Mucosa of rectum (tissue), 2 donors: Measurements from ENCODE around the gene CALD1.

Experiments used
- H3K27ac ChIP-seq, 2 donors: one replicate each; pipeline ENCODE4 v1.7.0; 2013; ENCODE audit warnings: inconsistent platforms in 2 of 2, low read depth in 2 of 2, low read length in 2 of 2
- H3K27me3 ChIP-seq, 2 donors: one replicate each; pipeline ENCODE4 v1.7.0; 2013; ENCODE audit warnings: low read length in 2 of 2; ENCODE audit not compliant: control insufficient read depth in 2 of 2, insufficient read depth in 2 of 2
- H3K36me3 ChIP-seq, 2 donors: one replicate each; pipeline ENCODE4 v1.7.0; 2013; ENCODE audit warnings: low read length in 2 of 2; ENCODE audit not compliant: control insufficient read depth in 2 of 2, insufficient read depth in 2 of 2
- H3K4me1 ChIP-seq, 2 donors: one replicate each; pipeline ENCODE4 v1.7.0; 2013; ENCODE audit warnings: low read length in 2 of 2, mild to moderate bottlenecking in 1 of 2; ENCODE audit not compliant: control insufficient read depth in 2 of 2, insufficient read depth in 2 of 2
- H3K4me3 ChIP-seq, 2 donors: one replicate each; pipeline ENCODE4 v1.7.0; 2013; ENCODE audit warnings: low read length in 2 of 2
- H3K9ac ChIP-seq, 2 donors: one replicate each; pipeline ENCODE4 v1.7.0; 2013; ENCODE audit warnings: low read length in 2 of 2, low read depth in 1 of 2, mild to moderate bottlenecking in 1 of 2
- H3K9me3 ChIP-seq, 2 donors: one replicate each; pipeline ENCODE4 v1.7.0; 2013; ENCODE audit warnings: low read length in 2 of 2; ENCODE audit not compliant: control insufficient read depth in 2 of 2
- donor health status: healthy.
- donor health status: Normal muscosa, but diverticular disease.

The CALD1 gene

DNA sequence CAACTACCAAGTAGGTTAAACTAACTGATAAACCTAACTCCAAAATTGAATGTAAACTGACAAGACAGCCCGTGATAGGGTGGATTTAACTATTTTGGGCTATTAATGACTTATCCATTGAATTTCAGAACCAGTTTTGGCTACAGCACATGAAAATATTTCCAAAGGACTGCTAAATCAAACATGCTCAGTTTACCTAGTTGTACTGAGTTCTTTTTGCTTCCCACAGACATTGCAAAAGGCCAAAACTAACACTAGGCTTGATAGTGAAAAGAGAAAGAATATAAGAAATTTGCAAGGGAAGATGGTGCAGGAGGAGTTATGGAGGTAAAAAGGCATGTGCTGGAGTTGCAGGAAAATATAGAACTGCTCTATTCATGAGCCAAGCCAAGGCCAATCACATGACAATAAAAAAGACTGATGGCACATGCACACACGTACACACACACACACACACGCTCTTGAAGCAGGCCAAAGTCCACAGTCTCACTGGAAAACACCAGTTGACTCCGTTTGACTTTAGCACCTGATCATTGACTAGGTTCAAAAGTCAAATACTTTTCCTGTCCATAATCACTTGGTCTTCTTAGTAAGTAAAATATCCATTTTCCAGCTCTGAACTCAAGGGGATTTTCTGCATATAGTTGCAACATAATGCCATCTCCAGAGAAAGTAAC is 130.9 kb downstream of the CALD1 start:
- Histone ChIP-seq H3K4me3 (no peak overlapping the region), H3K4me1 (no peaks in the 10 kb centered on the region), H3K36me3 (no peaks in the 10 kb centered on the region), H3K27me3 (no peaks in the 10 kb centered on the region), H3K27ac (no peak overlapping the region), H3K9me3 (no peaks in the 10 kb centered on the region), H3K9ac (no peak overlapping the region)

DNA sequence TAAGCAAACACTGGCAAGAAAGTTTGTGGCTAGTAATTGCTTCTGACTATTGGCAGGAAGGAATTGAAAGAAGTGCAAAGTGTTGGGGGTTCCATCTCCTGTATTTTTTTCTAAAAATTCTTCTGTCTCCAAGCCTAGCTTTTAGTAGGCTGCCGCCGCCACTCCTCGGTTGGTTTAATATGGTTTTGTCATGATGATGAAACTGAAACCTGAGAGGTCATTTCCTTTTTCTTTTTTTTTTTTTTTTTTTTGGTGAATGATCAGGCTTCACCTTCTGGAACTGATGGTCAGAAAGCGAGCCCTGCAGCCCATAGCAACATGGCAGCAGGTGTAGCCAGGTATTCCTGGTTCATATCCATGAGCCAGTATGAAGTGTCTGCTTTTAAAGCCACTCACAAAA is 131.5 kb downstream of the CALD1 start:
- H3K9ac ChIP-seq, result no peak overlapping the region
- no peaks in the 10 kb centered on the region for H3K4me1 ChIP-seq
- H3K9me3 ChIP-seq, result no peaks in the 10 kb centered on the region
- no peaks in the 10 kb centered on the region for H3K27me3 ChIP-seq
- no peaks in the 10 kb centered on the region for H3K36me3 ChIP-seq
- no peak overlapping the region for H3K4me3 ChIP-seq
- no peak overlapping the region for H3K27ac ChIP-seq

DNA sequence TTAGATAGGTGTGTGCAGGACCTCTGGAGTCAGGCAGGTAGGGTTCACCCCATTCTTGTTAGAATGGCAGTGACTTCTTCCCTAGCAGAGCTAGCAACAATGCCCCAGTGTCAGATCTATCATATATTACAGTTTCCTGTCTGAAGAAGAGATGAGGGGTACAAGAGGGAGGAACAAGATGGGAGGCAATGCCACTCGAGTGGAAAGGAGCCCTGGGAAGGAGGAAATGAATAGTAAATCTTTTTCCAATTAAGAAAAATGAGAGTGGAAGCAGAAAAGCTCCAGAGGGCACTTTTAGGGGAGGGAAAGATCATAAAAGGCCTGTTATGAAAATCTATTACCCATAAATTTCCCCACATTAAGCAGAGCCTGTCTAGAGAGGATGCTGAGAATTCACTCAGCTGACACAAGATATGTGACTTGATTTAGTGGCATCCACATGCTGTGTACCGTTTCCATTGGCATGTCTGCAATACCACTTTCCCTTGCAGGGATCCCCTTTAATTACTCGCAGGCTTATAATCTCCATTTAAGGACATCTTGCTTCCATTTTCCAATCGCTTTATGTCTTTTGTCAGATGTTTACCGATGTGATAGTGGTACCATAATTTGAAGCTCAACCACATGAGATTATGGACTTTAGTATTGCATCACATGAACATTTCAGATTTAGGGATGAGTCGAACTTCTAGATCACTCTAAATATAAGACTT is 136.9 kb downstream of the CALD1 start:
- no peak overlapping the region for H3K9ac ChIP-seq
- H3K36me3 ChIP-seq, result no peaks in the 10 kb centered on the region
- no peak overlapping the region for H3K4me3 ChIP-seq
- H3K27me3 ChIP-seq, result no peaks in the 10 kb centered on the region
- H3K4me1 ChIP-seq, result no peaks in the 10 kb centered on the region
- no peaks in the 10 kb centered on the region for H3K9me3 ChIP-seq
- peak overlapping the region in 1 of 2 donors; percentile 6 for H3K27ac ChIP-seq

DNA sequence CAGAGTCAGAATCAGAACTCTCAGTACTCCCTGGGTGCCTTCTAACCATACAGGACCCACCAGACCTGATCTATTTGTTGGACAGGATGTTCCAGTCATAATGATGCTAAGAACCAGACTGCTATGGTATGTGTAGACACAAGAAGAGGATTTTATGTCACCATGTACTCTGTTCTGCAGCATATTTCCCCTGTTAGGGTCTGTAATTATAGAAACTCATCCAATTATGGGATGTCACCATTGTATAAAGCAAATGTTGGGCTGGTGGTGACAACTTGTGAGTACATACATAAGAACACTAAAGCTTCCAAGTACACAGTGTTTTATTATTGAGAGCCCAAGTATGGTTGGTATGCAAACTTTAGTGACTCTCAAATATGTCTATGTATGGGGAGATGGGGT is 139.8 kb downstream of the CALD1 start:
- no peaks in the 10 kb centered on the region for H3K4me1 ChIP-seq

DNA sequence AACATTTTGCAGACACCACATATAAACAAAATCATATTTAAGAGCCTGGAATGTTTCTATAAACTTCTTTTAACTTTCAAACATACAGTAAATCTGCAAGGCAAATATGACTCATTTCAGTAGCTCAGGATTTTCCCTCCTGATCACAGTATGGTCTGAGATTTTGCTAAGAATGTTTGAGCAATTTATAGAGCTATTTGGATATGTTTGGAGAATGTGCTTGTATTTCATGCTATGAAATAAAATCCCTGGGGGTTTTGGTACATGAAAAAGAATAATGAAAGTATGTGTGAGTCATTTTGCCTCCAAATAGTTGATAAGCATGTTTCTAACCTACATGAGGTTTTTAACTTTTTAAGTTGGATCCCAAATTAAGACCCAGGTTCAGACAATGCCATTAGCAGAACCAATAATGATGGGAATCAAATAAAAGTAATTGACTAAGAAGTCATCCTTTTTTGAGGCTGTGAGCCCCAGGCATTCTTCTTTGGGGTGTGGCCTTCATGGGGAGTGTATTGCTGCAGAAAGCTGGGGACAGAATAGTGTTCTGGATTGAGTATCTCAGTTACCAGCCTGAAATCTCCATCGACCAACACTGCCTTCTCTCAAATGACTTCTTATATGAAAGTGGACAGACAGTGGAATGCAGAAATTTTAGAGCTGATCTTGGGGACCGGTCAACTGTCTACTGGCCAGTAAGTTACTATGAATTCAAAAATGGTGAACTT is 140.8 kb downstream of the CALD1 start:
- H3K9me3 ChIP-seq, result no peaks in the 10 kb centered on the region
- H3K27ac ChIP-seq, result peak overlapping the region; percentile 36 to 43
- no peak overlapping the region for H3K9ac ChIP-seq
- H3K4me1 ChIP-seq, result no peaks in the 10 kb centered on the region
- H3K27me3 ChIP-seq, result no peaks in the 10 kb centered on the region
- no peak overlapping the region for H3K4me3 ChIP-seq
- H3K36me3 ChIP-seq, result no peaks in the 10 kb centered on the region

More for the DNA sequence above, 139.8 kb downstream of the CALD1 start:
- H3K4me3 ChIP-seq, result no peak overlapping the region
- no peaks in the 10 kb centered on the region for H3K9me3 ChIP-seq
- H3K27ac ChIP-seq, result peak overlapping the region in 1 of 2 donors; percentile 60
- H3K9ac ChIP-seq, result no peak overlapping the region
- no peaks in the 10 kb centered on the region for H3K36me3 ChIP-seq
- no peaks in the 10 kb centered on the region for H3K27me3 ChIP-seq

DNA sequence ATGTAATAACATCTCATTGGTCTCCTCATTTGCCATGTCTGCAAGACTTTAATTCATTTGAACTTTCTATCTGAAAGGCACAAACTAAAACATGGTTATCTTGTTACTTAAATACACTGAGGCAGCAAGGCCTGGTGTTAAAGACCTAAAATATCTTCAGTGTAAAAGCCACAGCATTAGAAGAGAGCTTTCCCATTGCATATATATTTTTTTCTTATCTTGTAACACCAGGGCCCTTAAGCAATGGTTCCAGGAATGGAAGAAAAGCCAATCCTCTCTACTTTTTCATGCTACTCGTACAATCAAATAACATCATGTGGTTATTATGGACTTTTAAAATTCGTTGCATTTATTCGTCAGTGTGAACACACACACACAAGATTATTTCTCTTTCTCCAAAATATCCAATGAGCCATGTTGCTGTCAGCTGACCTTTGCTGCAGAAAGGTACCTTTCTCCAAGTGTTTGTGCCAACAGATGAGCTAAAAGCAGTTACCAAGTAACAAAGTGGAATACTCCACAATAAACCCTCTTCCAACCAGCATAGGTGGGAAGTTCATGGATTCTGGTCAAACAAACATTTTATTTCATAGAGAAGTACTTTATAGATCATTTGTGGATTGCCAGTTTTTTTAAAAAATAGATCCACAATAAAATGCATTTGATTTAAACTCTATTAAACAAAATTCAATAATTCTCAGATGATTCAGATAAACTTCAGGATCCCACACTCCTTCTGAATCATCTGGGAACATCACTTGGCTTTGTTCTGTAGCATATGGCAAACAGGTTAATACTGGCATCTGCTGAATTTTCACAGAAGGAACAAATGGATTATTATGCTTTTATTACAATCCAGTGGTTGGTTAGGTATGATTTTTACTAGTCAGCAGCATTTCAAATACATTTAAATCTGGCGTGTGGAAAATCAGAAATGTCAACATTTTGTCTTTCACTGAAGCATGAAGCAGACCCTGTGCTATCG is 143.6 kb downstream of the CALD1 start:
- Histone ChIP-seq H3K9me3 (no peaks in the 10 kb centered on the region), H3K36me3 (no peaks in the 10 kb centered on the region), H3K4me1 (no peaks in the 10 kb centered on the region), H3K27me3 (no peaks in the 10 kb centered on the region), H3K27ac (no peak overlapping the region), H3K4me3 (no peak overlapping the region), H3K9ac (no peak overlapping the region)

DNA sequence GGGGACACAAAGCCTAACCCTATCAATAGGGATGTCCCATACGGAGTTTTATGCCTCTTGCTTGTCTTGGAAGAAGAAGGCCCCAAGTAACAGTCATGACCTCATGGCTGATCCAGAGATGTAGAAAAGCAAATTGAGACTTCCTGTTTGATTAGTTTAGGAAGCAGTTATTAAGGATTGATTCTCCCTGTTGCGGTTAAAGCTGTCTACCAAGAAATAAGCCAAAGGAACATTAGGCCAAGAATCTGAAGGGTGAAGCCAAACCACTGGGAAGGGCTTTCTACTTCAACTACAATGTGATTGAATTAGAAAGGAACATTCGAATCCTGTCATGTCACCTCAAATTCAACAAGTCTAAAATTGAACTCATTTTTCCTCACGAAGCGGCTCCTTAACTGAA is 146.3 kb downstream of the CALD1 start:
- no peaks in the 10 kb centered on the region for H3K27me3 ChIP-seq
- H3K4me1 ChIP-seq, result no peaks in the 10 kb centered on the region
- no peak overlapping the region for H3K4me3 ChIP-seq
- no peak overlapping the region for H3K27ac ChIP-seq
- H3K9ac ChIP-seq, result no peak overlapping the region
- H3K9me3 ChIP-seq, result no peaks in the 10 kb centered on the region
- no peaks in the 10 kb centered on the region for H3K36me3 ChIP-seq

DNA sequence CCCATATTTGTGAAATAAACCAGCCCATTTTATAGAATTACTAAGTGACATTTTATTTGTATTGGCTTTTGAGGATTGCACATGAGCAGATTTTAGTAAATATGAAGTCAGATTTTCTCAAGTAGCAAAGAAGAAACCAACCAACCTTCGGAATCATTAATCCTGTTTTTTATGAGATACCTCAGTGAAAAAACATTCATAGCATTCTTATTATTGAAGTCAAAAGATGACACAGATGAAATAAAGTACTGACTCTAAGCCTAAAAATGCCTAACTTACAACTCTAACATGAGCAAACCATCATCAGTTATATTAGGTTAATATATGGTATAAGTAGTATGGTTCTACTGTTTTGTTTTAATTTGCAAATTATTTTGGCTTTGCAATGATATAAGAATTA is 147.0 kb downstream of the CALD1 start:
- Histone ChIP-seq H3K27ac (no peak overlapping the region), H3K4me1 (no peaks in the 10 kb centered on the region), H3K27me3 (no peaks in the 10 kb centered on the region)

DNA sequence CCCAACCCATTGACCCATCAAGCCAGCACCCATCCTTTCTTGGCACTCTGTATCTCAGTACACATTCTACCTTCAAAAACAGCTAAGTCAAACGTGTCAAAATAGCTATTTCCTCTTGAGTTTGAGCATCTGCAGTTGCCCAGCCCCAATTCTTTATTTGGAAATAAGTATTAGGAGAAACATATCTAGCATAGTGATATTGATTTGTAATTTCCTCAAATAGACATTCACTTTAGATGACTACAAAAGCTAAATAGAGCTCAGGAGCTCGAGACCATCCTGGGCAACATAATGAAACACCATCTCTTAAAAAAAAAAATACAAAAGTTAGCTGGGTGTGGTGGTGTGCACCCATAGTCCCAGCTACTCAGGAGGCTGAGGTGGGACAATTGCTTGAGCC is 147.6 kb downstream of the CALD1 start:
- H3K36me3 ChIP-seq, result no peaks in the 10 kb centered on the region
- no peak overlapping the region for H3K9ac ChIP-seq
- no peaks in the 10 kb centered on the region for H3K9me3 ChIP-seq
- H3K27me3 ChIP-seq, result no peaks in the 10 kb centered on the region
- H3K4me1 ChIP-seq, result no peaks in the 10 kb centered on the region
- no peak overlapping the region for H3K27ac ChIP-seq
- no peak overlapping the region for H3K4me3 ChIP-seq

More for the DNA sequence above, 147.0 kb downstream of the CALD1 start:
- Histone ChIP-seq H3K36me3 (no peaks in the 10 kb centered on the region), H3K9ac (no peak overlapping the region), H3K9me3 (no peaks in the 10 kb centered on the region), H3K4me3 (no peak overlapping the region)
